DND-41 (cell line): ENCODE data around the gene RBM20.

Source experiments
- EZH2 ChIP-seq: IDR thresholded peaks from 3 replicates; pipeline ENCODE4 v1.6.1; 2012; ENCODE audit warnings: borderline replicate concordance, low read depth, mild to moderate bottlenecking, moderate library complexity, low read length, inconsistent platforms; ENCODE audit not compliant: severe bottlenecking
- TF ChIP-seq, protein P1 (sequence below): IDR thresholded peaks from 2 replicates; pipeline ENCODE4 v1.5.1; 2012; ENCODE audit warnings: borderline replicate concordance, low read length, moderate library complexity, mild to moderate bottlenecking; ENCODE audit not compliant: poor library complexity, severe bottlenecking; ENCODE audit errors: extremely low read depth

DNA sequence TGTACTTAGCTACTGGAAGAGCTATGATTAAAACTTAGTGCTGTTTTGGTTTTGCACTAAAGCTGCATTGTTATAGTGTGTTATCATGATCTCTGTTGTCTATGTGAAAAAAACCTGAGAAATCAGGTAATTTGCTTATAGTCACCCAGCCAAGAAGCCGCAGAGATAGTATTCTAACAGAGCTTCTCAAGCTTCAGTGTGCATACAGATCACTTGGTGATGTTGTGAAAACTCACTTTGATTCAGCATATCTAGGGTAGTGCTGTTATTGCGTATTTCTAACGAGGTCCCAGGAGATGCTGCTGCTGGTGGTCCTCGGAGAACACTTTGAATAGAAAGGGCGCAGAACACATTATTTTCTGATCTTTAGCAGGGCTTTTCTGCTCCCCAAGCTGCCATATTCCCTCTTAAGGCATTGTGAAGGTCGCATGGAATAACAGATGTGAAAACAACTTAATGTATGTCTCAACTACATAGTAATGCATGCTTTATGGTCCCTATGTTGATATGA is 159.2 kb downstream of the RBM20 start:
- TF ChIP-seq, protein P1, sequence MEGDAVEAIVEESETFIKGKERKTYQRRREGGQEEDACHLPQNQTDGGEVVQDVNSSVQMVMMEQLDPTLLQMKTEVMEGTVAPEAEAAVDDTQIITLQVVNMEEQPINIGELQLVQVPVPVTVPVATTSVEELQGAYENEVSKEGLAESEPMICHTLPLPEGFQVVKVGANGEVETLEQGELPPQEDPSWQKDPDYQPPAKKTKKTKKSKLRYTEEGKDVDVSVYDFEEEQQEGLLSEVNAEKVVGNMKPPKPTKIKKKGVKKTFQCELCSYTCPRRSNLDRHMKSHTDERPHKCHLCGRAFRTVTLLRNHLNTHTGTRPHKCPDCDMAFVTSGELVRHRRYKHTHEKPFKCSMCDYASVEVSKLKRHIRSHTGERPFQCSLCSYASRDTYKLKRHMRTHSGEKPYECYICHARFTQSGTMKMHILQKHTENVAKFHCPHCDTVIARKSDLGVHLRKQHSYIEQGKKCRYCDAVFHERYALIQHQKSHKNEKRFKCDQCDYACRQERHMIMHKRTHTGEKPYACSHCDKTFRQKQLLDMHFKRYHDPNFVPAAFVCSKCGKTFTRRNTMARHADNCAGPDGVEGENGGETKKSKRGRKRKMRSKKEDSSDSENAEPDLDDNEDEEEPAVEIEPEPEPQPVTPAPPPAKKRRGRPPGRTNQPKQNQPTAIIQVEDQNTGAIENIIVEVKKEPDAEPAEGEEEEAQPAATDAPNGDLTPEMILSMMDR: no peak
- TF ChIP-seq EZH2: no peak
